A673 (cell line): Measurements from ENCODE around the gene PKD1.
"Not testable (repeated sequence)": the region's sequence is repeated elsewhere in the genome, so short reads cannot be mapped to it uniquely, and the experiment has no call there.

Source experiments
- EZH2 ChIP-seq: fragments of 200-600 bp; sonication (generic); IDR thresholded peaks from 2 replicates; pipeline ENCODE4 v1.6.1; 2017; ENCODE audit warnings: borderline replicate concordance, low read depth, mild to moderate bottlenecking, mixed read lengths, antibody characterized with exemption, low read length; ENCODE audit not compliant: poor library complexity, severe bottlenecking
- TF ChIP-seq, protein P1 (sequence below): fragments of 300-800, 200-600 bp; sonication (generic); conservative IDR thresholded peaks from 2 replicates; pipeline ENCODE4 v1.5.1; 2017; ENCODE audit warnings: low read depth, mild to moderate bottlenecking, antibody characterized with exemption, low read length, moderate library complexity, mixed read lengths

DNA sequence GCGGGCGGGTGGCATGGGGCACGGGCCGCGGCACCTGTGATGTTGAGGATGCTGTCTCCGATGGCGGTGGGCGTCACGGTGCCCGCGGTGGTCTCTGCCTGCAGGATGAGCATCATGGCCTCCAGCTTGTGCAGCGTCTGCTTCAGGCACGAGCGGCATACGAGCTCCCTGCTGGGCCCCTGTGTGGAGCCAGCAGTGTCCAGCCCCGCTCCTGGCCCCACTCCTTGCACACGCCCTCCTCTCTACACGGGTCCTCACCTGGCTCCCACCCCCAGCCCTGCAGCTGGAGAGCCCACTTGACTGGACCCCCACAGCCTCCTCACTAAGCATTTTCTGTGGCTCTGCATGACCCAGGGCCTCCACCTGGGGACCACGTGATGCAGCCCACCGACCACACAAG is 31.2 kb downstream of the PKD1 start:
- TF ChIP-seq, protein P1, sequence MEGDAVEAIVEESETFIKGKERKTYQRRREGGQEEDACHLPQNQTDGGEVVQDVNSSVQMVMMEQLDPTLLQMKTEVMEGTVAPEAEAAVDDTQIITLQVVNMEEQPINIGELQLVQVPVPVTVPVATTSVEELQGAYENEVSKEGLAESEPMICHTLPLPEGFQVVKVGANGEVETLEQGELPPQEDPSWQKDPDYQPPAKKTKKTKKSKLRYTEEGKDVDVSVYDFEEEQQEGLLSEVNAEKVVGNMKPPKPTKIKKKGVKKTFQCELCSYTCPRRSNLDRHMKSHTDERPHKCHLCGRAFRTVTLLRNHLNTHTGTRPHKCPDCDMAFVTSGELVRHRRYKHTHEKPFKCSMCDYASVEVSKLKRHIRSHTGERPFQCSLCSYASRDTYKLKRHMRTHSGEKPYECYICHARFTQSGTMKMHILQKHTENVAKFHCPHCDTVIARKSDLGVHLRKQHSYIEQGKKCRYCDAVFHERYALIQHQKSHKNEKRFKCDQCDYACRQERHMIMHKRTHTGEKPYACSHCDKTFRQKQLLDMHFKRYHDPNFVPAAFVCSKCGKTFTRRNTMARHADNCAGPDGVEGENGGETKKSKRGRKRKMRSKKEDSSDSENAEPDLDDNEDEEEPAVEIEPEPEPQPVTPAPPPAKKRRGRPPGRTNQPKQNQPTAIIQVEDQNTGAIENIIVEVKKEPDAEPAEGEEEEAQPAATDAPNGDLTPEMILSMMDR: not testable (repeated sequence)
- TF ChIP-seq EZH2: not testable (repeated sequence)
